Spleen (tissue), 7 donors: ENCODE measurements around the gene CCDC70.

Experiments
- CTCF ChIP-seq, 11 experiments: fragments of 200-600 bp in 7 of 11; fragments of 450-650 bp in 4 of 11; sonication (generic) in 4 of 11; IDR thresholded peaks in 8 of 11; conservative IDR thresholded peaks in 3 of 11; 1 replicate in 7 of 11; 2 replicates in 4 of 11; pipeline versions ENCODE4 v1.4.0 to v1.8.0; 2016 to 2021; ENCODE audit warnings: antibody characterized with exemption in 11 of 11, inconsistent platforms in 4 of 11, mild to moderate bottlenecking in 1 of 11
- POLR2AphosphoS5 ChIP-seq, 3 donors: sonication (generic); formaldehyde crosslinking; IDR thresholded peaks; one replicate each; pipeline ENCODE4 v1.5.1; 2017; ENCODE audit warnings: antibody characterized with exemption in 3 of 3
- donor health status: DM: no; HTN: no; CAD: no; lungs with moderate emphysema.
- donor health status: DM: no; HTN: no; CAD: no.
- donor health status: DM: no; HTN: no; CAD: no.

DNA sequence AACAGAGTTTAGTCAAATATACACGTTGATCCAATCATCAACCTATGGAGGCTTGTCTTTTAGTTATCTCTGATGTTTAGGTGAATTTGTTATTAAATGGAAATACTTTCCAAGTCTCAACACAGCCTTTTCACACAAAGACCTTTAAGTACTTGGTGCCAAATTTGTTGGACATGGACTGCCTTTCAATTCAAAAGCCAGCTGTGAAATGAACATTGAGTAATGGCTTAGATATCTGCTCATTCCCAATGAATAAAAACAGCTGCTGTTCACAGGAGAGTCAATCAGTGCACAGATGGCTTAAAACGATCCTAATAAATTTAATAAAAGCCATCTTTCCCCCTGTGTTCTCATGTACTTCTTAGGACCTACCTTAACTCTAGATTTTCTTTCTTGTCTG is 37.9 kb upstream of the CCDC70 start:
- TF ChIP-seq CTCF (IDR thresholded peaks at IDR 0.05 in 8 of 11, conservative IDR thresholded peaks at IDR 0.05 in 3 of 11) (no peak), POLR2AphosphoS5 (IDR thresholded peaks at IDR 0.05) (no peak)
